Thyroid gland (tissue), 4 donors: ENCODE data around the gene USP36.

ENCODE experiments used
- POLR2A ChIP-seq, 2 donors: fragments of 450-650 bp; IDR thresholded peaks; one replicate each; pipeline ENCODE4 v1.6.1; 2017; ENCODE audit warnings: antibody characterized with exemption in 2 of 2, mild to moderate bottlenecking in 2 of 2, moderate library complexity in 1 of 2
- TF ChIP-seq, protein P1 (sequence below), 6 experiments: fragments of 200-600 bp in 3 of 6; fragments of 450-650 bp in 3 of 6; sonication (generic) in 3 of 6; IDR thresholded peaks; one replicate each; pipeline ENCODE4 v1.5.1; 2016 to 2019; ENCODE audit warnings: antibody characterized with exemption in 6 of 6, mild to moderate bottlenecking in 2 of 6, inconsistent platforms in 1 of 6, moderate library complexity in 1 of 6

DNA sequence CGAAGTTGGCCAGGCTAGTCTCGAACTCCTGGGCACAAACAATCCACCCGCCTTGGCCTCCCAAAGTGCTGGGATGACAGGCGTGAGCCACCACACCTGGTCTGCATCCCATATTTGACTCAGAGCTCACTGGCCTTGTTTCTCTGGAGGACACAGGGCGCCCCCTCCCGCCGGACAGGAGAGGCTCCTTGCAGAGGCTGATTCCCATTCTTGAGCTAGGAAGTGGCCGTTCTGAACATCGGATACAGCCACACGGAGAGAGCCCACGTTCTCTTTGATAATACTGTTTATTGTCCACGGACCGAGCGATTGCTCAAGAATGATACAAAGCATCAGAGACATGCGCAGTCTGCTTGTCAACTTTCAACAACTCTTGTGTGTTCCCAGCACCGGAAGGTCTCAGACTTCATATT is 12.1 kb upstream of the USP36 start:
- TF ChIP-seq, protein P1, sequence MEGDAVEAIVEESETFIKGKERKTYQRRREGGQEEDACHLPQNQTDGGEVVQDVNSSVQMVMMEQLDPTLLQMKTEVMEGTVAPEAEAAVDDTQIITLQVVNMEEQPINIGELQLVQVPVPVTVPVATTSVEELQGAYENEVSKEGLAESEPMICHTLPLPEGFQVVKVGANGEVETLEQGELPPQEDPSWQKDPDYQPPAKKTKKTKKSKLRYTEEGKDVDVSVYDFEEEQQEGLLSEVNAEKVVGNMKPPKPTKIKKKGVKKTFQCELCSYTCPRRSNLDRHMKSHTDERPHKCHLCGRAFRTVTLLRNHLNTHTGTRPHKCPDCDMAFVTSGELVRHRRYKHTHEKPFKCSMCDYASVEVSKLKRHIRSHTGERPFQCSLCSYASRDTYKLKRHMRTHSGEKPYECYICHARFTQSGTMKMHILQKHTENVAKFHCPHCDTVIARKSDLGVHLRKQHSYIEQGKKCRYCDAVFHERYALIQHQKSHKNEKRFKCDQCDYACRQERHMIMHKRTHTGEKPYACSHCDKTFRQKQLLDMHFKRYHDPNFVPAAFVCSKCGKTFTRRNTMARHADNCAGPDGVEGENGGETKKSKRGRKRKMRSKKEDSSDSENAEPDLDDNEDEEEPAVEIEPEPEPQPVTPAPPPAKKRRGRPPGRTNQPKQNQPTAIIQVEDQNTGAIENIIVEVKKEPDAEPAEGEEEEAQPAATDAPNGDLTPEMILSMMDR (IDR thresholded peaks at IDR 0.05), result no peak
- no peak for TF ChIP-seq POLR2A (IDR thresholded peaks at IDR 0.05)
